ENCODE data around the gene CAPSL.
"Not testable (repeated sequence)": the region's sequence is repeated elsewhere in the genome, so short reads cannot be mapped to it uniquely, and the experiment has no call there.

GRCh38 chr5:35892799-35893198, 45.6 kb downstream of the CAPSL start:
- TF ChIP-seq, protein P1, sequence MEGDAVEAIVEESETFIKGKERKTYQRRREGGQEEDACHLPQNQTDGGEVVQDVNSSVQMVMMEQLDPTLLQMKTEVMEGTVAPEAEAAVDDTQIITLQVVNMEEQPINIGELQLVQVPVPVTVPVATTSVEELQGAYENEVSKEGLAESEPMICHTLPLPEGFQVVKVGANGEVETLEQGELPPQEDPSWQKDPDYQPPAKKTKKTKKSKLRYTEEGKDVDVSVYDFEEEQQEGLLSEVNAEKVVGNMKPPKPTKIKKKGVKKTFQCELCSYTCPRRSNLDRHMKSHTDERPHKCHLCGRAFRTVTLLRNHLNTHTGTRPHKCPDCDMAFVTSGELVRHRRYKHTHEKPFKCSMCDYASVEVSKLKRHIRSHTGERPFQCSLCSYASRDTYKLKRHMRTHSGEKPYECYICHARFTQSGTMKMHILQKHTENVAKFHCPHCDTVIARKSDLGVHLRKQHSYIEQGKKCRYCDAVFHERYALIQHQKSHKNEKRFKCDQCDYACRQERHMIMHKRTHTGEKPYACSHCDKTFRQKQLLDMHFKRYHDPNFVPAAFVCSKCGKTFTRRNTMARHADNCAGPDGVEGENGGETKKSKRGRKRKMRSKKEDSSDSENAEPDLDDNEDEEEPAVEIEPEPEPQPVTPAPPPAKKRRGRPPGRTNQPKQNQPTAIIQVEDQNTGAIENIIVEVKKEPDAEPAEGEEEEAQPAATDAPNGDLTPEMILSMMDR (IDR thresholded peaks at IDR 0.05), result not testable (repeated sequence)
- TF ChIP-seq POLR2A (IDR thresholded peaks at IDR 0.05), result not testable (repeated sequence)

All from uterus (tissue), 2 donors.